GM06990 (cell line): Measurements from ENCODE around the gene CLEC4E.
"Not testable (repeated sequence)": the region's sequence is repeated elsewhere in the genome, so short reads cannot be mapped to it uniquely, and the experiment has no call there.

Experiments used
- DNase-seq: peaks from one replicate; pipeline ENCODE4 v3.0.0-alpha.2; 2011; ENCODE audit not compliant: insufficient read length; ENCODE audit errors: extremely low read depth
- H3K27me3 ChIP-seq: replicated peaks from 2 replicates; pipeline ENCODE4 v1.6.0; 2011; ENCODE audit warnings: low read length; ENCODE audit not compliant: control insufficient read depth, insufficient read depth
- H3K36me3 ChIP-seq: 2 replicates; pipeline ENCODE4 v1.5.1; 2011; ENCODE audit warnings: low read length; ENCODE audit not compliant: control insufficient read depth, insufficient read depth
- H3K4me3 ChIP-seq: replicated peaks from 2 replicates; pipeline ENCODE4 v1.5.1; 2011; ENCODE audit warnings: low read depth, mild to moderate bottlenecking, control low read depth, low read length
- CTCF ChIP-seq: IDR thresholded peaks from 2 replicates; pipeline ENCODE4 v1.5.1; 2011; ENCODE audit warnings: low read length, control low read depth, mild to moderate bottlenecking, inconsistent platforms; ENCODE audit not compliant: insufficient read depth, poor library complexity, severe bottlenecking

Gene CLEC4E

GRCh38 chr12:8540831-8541230 is at the start of gene CLEC4E:
Gene CLEC4E, minus strand, starts transcription at chr12:8540905. Its CDS starts 108 bp downstream, at chr12:8540797.
- H3K27me3 ChIP-seq, DNase-seq, H3K36me3 ChIP-seq, H3K4me3 ChIP-seq: not testable (repeated sequence)

- TF ChIP-seq CTCF, result no peak
- no peak for DNase-seq
- H3K27me3 ChIP-seq, result no peaks in the 10 kb centered on the region
- H3K4me3 ChIP-seq, result no peak overlapping the region
- no peaks in the 10 kb centered on the region for H3K36me3 ChIP-seq
Measured at GRCh38 chr12:8589679-8590078, 49.0 kb upstream of the CLEC4E start.

GRCh38 chr12:8584478-8584877 is 43.8 kb upstream of the CLEC4E start:
- H3K4me3 ChIP-seq, DNase-seq, H3K36me3 ChIP-seq, H3K27me3 ChIP-seq: not testable (repeated sequence)

- Histone ChIP-seq H3K36me3 (no peaks in the 10 kb centered on the region), H3K4me3 (no peak overlapping the region), H3K27me3 (no peaks in the 10 kb centered on the region)
- DNase-seq, result no peak
- TF ChIP-seq CTCF, result no peak
Measured at GRCh38 chr12:8584004-8584403, 43.3 kb upstream of the CLEC4E start.

GRCh38 chr12:8581098-8581784 is 40.5 kb upstream of the CLEC4E start:
- Histone ChIP-seq H3K36me3 (no peaks in the 10 kb centered on the region), H3K27me3 (no peaks in the 10 kb centered on the region), H3K4me3 (no peak overlapping the region)
- no peak for TF ChIP-seq CTCF
- no peak for DNase-seq

GRCh38 chr12:8577879-8578278 is 37.2 kb upstream of the CLEC4E start:
- DNase-seq, result no peak
- H3K4me3 ChIP-seq, result no peak overlapping the region
- H3K36me3 ChIP-seq, result no peaks in the 10 kb centered on the region
- TF ChIP-seq CTCF, result no peak
- H3K27me3 ChIP-seq, result no peaks in the 10 kb centered on the region

- no peak for DNase-seq
- Histone ChIP-seq H3K27me3 (no peaks in the 10 kb centered on the region), H3K36me3 (no peaks in the 10 kb centered on the region), H3K4me3 (no peak overlapping the region)
- no peak for TF ChIP-seq CTCF
Measured at GRCh38 chr12:8572507-8572906, 31.8 kb upstream of the CLEC4E start.
